Fibroblast of lung (primary cell): ENCODE data around the gene S1PR1. TPM values are rescaled to one million over a fixed set of nuclear protein-coding genes. Genes with fewer than 3 reads are reported as not detected.

Experiments used
- DNase-seq, 2 donors: peaks; one replicate each; pipeline versions ENCODE4 v3.0.0 to v3.0.0-alpha.2; 2010; ENCODE audit warnings: low read depth in 2 of 2
- H2AFZ ChIP-seq: 2 replicates; pipeline ENCODE4 v1.5.1; 2012; ENCODE audit warnings: low read length, control low read depth, inconsistent platforms
- H3K27ac ChIP-seq: 2 replicates; pipeline ENCODE4 v1.5.1; 2011; ENCODE audit warnings: low read length, control low read depth; ENCODE audit not compliant: insufficient read depth
- H3K27me3 ChIP-seq: 2 replicates; pipeline ENCODE4 v1.5.1; 2011; ENCODE audit warnings: mild to moderate bottlenecking, low read length; ENCODE audit not compliant: control insufficient read depth, insufficient read depth
- H3K36me3 ChIP-seq: 2 replicates; pipeline ENCODE4 v1.5.1; 2011; ENCODE audit warnings: low read length; ENCODE audit not compliant: control insufficient read depth, insufficient read depth
- H3K4me1 ChIP-seq: 2 replicates; pipeline ENCODE4 v1.5.1; 2011; ENCODE audit warnings: low read length; ENCODE audit not compliant: control insufficient read depth, insufficient read depth; ENCODE audit errors: extremely low read depth
- H3K4me2 ChIP-seq: 2 replicates; pipeline ENCODE4 v1.5.1; 2011; ENCODE audit warnings: low read length, control low read depth; ENCODE audit not compliant: insufficient read depth; ENCODE audit errors: extremely low read depth
- H3K4me3 ChIP-seq, 4 experiments: fragments of 200-600 bp in 1 of 4; sonication (generic) in 1 of 4; replicated peaks in 1 of 4; 2 replicates each; pipeline ENCODE4 v1.5.1; 2011 to 2016; ENCODE audit warnings: low read length in 4 of 4, low read depth in 3 of 4, mild to moderate bottlenecking in 3 of 4, control low read depth in 2 of 4, inconsistent platforms in 1 of 4, mixed read lengths in 1 of 4; ENCODE audit not compliant: insufficient read depth in 1 of 4; ENCODE audit errors: control extremely low read depth in 1 of 4
- H3K79me2 ChIP-seq: 2 replicates; pipeline ENCODE4 v1.5.1; 2012; ENCODE audit warnings: mild to moderate bottlenecking, low read length, inconsistent platforms; ENCODE audit not compliant: control insufficient read depth, insufficient read depth
- H3K9ac ChIP-seq: 2 replicates; pipeline ENCODE4 v1.5.1; 2011; ENCODE audit warnings: mild to moderate bottlenecking, low read length, control low read depth; ENCODE audit not compliant: insufficient read depth
- H3K9me3 ChIP-seq: 2 replicates; pipeline ENCODE4 v1.5.1; 2012; ENCODE audit warnings: low read depth, low read length; ENCODE audit not compliant: control insufficient read depth, insufficient read depth
- H4K20me1 ChIP-seq: 2 replicates; pipeline ENCODE4 v1.5.1; 2011; ENCODE audit warnings: low read length; ENCODE audit not compliant: control insufficient read depth, insufficient read depth; ENCODE audit errors: extremely low read depth
- CTCF ChIP-seq, 2 donors: IDR thresholded peaks in 1 of 2; conservative IDR thresholded peaks in 1 of 2; 1 replicate in 1 of 2; 2 replicates in 1 of 2; pipeline ENCODE4 v1.5.1; 2011 to 2012; ENCODE audit warnings: low read length in 2 of 2, control low read depth in 1 of 2, inconsistent platforms in 1 of 2, low read depth in 1 of 2, mild to moderate bottlenecking in 1 of 2
- EZH2 ChIP-seq: IDR thresholded peaks from 2 replicates; pipeline ENCODE4 v1.5.1; 2012; ENCODE audit warnings: low read length, control low read depth, mild to moderate bottlenecking; ENCODE audit errors: missing control alignments
- polyA plus RNA-seq, 2 donors: library from polyadenylated mRNA; depleted of rRNA in 1 of 2; stranded (reverse) in 1 of 2; unstranded in 1 of 2; fragments of >200 nt; gene quantifications; 2 replicates each; pipeline ENCODE4 v1.2.1, GENCODE V29; 2011 to 2012; ENCODE audit warnings: missing spikeins in 1 of 2
- total RNA-seq: library from RNA; depleted of rRNA; stranded (reverse); fragments of >200 nt; gene quantifications from 2 replicates; pipeline ENCODE4 v1.2.1, GENCODE V29; 2014

The S1PR1 gene
- total and polyA plus RNA-seq, 2 donors (not counting 1 experiment from before 2014, with no cell fraction given), result 6.2 to 10.4 TPM

DNA sequence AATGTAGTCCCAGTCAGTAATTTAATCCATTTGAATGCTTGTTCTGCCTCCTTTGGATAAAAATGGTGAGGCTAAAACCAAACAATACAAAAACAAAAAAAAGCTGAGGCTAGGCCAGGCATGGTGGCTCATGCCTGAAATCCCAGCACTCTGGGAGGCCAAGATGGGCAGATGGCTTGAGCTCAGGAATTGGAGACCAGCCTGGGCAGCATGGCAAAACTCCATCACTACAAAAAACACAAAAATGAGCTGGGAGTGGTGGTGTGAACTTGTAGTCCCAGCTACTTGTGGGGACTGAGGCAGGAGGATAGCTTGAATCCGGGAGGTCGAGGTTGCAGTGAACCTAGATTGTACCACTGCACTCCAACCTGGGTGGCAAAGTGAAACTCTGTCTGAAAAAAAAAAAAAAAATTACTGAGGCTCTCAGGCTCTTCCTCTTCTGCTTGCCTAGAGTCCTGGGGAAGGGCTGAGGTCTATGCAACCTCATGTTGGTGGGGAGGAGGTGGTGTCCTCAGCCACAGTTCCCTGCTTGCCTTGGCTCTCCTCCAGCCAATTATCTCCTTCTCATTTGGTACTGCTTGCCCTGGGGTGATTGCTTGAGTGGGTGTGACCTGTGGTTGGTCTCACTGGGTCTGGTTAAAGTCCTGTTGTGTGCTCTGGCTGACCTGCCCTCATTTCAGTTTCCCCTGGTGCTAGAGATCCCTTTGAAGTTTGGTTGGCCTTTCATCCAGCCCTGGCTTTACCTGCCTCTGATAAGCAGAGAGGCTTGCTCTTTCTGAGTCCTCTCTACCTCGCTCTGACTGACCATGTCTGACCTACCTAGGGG, 20.9 kb downstream of the S1PR1 start:
- H3K4me1 ChIP-seq, result no peaks in the 10 kb centered on the region
- H3K27me3 ChIP-seq, result no peaks in the 10 kb centered on the region
- H4K20me1 ChIP-seq, result no peaks in the 10 kb centered on the region
- no peaks in the 10 kb centered on the region for H3K36me3 ChIP-seq
- no peaks in the 10 kb centered on the region for H3K79me2 ChIP-seq
- H3K4me2 ChIP-seq, result no peak overlapping the region
- no peak for DNase-seq
- H3K4me3 ChIP-seq, result no peak overlapping the region
- H2AFZ ChIP-seq, result no peak overlapping the region
- no peak overlapping the region for H3K27ac ChIP-seq
- TF ChIP-seq CTCF (conservative IDR thresholded peaks at IDR 0.05 in 1 of 2, IDR thresholded peaks at IDR 0.05 in 1 of 2; ENCODE audit: low read depth in 1 of 2, low read length in 2 of 2) (no peak), EZH2 (no peak)
- H3K9me3 ChIP-seq, result no peaks in the 10 kb centered on the region
- no peak overlapping the region for H3K9ac ChIP-seq

DNA sequence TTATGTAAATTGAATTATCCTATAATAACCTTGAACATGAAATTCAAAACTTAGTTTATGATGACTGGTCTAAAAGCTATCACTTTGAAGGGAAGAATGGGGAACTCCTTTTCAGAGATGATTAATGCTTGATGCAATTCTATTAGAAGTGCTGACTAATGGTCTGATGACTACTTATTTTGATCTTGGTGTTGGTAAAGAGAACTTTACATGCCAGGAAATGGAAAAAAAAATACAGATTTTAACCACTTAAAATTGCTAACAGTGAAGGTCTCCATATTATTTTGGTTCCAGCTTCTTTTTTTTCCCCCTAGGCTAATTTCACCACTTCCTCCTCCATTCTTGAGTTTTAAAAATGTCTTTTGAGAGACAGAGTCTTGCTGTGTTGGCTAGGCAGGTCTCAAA, 22.9 kb downstream of the S1PR1 start:
- TF ChIP-seq CTCF (conservative IDR thresholded peaks at IDR 0.05 in 1 of 2, IDR thresholded peaks at IDR 0.05 in 1 of 2; ENCODE audit: low read depth in 1 of 2, low read length in 2 of 2) (no peak), EZH2 (no peak)
- Histone ChIP-seq H2AFZ (no peak overlapping the region), H3K79me2 (no peaks in the 10 kb centered on the region), H3K4me3 (no peak overlapping the region), H3K27me3 (no peaks in the 10 kb centered on the region), H3K4me1 (no peaks in the 10 kb centered on the region), H3K9ac (no peak overlapping the region), H3K27ac (no peak overlapping the region), H3K4me2 (no peak overlapping the region), H3K9me3 (no peaks in the 10 kb centered on the region), H3K36me3 (no peaks in the 10 kb centered on the region), H4K20me1 (no peaks in the 10 kb centered on the region)
- DNase-seq, result peak; percentile 71 to 80

DNA sequence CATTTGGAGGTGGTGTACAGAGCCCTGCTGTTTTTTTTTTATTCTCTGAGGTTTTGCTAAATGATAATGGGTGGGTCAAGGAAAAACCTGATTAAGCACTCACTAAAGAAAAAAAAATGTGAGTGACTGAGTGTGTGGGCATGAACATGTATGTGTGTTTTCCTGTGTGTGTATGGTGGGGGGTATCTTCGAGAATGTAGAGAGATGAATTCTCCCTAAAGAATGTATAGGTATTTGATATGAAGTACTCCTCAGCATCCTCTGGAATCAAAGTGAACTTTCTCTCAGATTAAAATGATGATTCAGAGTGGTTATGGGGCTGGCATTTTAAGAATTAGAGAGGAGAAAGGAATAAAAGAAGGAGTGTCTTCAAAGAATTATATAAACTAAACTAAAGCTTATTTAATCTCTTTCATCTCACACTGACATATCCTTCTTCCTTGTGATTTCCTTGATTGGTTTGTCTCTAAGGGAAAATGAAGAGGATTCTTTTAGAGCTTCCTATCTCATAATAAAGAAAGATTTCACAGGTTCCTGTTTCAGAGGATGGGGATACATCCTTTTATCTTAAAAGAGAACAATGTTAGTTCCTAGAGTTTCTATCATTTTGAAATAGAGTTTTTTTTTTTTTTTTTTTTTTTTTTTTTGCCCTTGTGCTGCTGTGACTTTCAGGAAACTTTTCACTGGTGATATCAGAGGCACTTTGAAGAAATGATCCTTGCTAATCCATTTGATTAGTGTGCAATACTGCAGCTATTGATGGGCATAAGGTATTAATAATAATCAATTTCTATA, 23.9 kb downstream of the S1PR1 start:
- no peaks in the 10 kb centered on the region for H4K20me1 ChIP-seq
- no peaks in the 10 kb centered on the region for H3K9me3 ChIP-seq
- H3K4me1 ChIP-seq, result no peaks in the 10 kb centered on the region
- no peak overlapping the region for H3K4me2 ChIP-seq
- H3K79me2 ChIP-seq, result no peaks in the 10 kb centered on the region
- no peaks in the 10 kb centered on the region for H3K27me3 ChIP-seq
- H2AFZ ChIP-seq, result no peak overlapping the region
- TF ChIP-seq EZH2, result no peak
- no peak for TF ChIP-seq CTCF (conservative IDR thresholded peaks at IDR 0.05 in 1 of 2, IDR thresholded peaks at IDR 0.05 in 1 of 2; ENCODE audit: low read depth in 1 of 2, low read length in 2 of 2)
- no peak overlapping the region for H3K27ac ChIP-seq
- no peak overlapping the region for H3K9ac ChIP-seq
- no peaks in the 10 kb centered on the region for H3K36me3 ChIP-seq
- DNase-seq, result peak in 1 of 2 donors; percentile 63
- H3K4me3 ChIP-seq, result no peak overlapping the region
